Activated CD4-positive, alpha-beta T cell treated with anti-CD3 and anti-CD28 coated beads, Interleukin-2, Interleukin-6, amounts not matched to agents 100 ng/mL and 50 ng/mL, durations not matched to agents 16 hours and 8 hours (primary cell): ENCODE data around the gene ARMC5.
A peak's percentile ranks its signal among the peaks of the same experiment; 100 is the strongest.
"Not testable (repeated sequence)": the region's sequence is repeated elsewhere in the genome, so short reads cannot be mapped to it uniquely, and the experiment has no call there.

Source experiments
- DNase-seq: peaks from one replicate; pipeline ENCODE4 v3.0.0-alpha.2; 2020

ARMC5 gene

DNA sequence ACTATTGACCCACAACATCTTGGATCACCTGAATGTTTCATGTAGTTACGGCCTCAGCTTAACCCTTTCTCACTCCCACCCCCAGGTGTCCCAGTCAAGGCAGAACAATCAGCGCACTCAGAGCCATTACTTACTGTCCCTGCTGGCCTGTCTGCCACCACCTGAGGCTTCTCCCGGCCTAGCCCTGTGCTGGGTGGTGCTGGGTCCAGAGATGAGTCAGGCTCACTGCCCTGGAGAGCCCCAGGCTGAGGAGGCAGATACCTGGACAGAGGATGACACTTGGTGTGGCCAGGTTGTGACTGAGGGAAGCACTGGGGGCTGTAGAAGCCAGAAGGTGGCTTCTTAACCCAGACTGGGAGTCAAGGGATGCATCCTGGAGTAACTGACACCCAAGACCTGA, 19.7 kb downstream of the ARMC5 start:
- no peak for DNase-seq

DNA sequence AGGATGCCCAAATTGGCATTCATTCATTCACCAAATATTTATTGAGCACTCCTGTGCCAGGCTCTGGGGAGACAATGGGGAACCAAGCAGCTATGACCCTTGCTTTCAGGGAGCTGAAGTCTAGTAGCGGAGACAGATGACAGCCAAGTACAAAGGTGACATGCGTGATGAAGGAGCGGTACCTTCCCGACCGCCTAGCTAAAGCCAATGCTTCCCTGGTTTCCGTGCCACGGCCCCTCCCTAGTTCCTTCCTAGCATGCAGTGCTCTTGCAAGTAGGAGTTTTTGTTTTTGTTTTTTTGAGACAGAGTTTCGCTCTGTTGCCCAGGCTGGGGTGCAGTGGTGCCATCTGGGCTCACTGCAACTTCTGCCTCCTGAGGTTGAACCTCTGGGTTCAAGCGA, 20.4 kb downstream of the ARMC5 start:
- no peak for DNase-seq

DNA sequence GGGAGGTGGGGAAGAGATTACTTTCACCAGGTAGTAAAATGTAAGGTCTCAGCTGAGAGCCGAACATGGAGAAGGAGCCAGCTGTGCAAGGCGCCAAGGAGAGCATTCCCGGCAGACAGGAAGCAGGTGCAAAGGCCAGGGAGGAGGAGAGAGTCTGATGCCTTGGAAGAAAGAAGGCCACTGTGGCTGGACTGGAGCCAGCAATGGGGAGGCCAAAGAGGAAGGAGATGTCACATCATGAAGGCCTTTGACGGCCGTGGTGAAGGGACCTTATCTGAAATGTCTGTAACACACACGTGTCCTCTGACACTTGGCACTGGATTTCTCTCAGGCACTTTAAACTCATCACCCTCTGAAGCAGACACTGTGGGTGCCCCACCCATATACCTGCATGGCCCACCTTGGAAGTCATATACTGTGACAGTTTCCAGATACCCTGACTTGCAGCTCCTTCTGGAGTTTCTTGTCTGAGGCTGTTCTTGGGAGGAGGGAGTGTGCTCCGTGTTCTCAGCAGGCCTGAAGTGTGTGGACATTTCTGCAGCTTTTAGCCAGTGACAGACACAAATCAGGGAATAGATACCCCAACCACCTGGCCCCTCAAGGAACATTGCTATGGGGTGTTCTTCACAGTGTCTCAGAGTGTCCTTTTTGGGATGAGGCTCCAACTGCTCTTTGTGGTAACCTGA, 21.7 kb downstream of the ARMC5 start:
- no peak for DNase-seq

DNA sequence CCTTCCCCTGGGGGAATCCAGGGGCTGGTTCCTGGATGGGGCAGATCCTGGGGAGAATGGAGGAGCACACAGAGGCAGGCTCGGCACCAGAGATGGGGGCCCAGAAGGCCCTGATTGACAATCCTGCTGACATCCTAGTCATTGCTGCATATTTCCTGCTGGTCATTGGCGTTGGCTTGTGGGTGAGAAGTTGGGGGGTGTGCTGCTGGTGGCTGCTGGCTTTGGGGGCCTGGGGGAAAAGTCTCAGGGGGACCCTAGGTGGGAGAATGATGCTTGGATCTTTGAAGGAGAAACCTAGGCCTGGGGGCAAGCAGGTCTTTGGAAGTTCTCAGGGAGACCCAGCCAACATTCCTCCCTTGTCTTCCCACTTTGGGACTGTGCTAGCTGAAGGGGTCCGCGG, 23.8 kb downstream of the ARMC5 start, which contains the start of gene SLC5A2:
Gene SLC5A2 (plus strand): TSS at position 43 of the 400 bp plus-strand sequence. CDS start 14 bp downstream, at position 57.
- DNase-seq: no peak

DNA sequence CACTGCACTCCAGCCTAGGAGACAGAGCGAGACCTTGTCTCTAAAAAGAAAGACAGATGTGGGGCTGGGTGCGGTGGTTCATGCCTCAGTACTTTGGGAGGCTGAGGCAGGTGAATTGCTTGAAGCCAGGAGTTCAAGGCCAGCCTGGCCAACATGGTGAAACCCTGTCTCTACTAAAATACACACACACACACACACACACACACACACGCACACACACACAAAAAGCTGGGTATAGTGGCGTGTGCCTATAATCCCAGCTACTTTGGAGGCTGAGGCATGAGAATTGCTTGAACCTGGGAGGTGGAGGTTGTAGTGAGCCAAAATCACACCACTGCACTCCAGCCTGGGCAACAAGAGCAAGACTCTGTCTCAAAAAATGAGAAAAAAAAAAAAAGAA, 24.7 kb downstream of the ARMC5 start:
- not testable (repeated sequence) for DNase-seq

DNA sequence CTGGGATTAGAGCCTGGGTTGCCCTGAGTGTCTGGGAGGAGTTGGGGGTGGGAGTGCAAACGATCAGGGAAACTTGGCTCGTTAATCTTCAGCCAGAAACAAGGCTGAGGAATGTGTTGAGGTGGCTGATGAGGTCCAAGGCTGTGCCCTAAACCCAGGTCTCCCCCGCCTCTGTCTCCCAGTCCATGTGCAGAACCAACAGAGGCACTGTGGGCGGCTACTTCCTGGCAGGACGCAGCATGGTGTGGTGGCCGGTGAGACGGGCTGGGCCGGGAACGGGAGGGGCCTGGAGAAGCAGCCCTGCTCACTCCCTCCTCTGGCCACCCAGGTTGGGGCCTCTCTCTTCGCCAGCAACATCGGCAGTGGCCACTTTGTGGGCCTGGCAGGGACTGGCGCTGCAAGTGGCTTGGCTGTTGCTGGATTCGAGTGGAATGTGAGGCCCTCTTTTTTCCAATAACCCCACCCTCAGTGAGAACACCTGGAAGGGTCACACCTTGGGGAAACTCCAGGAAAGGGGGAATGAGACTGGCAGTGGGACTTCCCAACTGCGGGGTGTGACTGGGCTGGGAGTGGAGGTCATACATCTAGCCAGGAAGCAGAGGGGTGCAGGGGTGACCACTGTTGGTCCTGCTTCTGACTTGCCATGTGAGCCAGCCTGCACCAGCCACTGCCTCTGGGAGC, 25.3 kb downstream of the ARMC5 start:
- no peak for DNase-seq

DNA sequence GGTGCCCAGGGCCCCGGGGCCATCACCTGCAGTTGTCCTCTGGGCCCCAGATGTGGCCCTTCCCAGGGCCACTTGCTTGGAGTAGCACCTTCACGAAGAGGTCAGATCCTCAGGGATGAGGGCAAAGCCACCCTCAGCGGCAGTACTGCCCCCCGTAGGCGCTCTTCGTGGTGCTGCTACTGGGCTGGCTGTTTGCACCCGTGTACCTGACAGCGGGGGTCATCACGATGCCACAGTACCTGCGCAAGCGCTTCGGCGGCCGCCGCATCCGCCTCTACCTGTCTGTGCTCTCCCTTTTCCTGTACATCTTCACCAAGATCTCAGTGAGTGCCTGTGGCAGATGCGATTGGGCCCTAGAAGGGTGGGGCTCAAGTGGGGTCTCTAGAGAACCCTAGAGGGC, 26.3 kb downstream of the ARMC5 start:
- no peak for DNase-seq

DNA sequence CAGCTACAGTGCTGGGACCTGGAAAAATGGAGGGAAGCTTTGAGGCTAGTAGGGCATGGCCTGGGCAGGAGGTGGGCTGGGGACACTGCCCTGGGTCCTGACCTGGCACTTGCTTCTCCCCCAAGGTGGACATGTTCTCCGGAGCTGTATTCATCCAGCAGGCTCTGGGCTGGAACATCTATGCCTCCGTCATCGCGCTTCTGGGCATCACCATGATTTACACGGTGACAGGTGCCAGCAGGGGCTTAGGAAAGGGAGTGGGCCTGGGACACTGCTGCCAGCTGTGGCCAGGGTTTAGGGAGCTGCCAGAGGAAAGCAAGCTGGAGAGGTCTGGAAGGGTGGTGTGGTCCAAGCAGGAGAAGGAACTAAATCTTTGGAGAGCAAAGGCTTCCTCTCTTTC, 26.7 kb downstream of the ARMC5 start:
- no peak for DNase-seq

DNA sequence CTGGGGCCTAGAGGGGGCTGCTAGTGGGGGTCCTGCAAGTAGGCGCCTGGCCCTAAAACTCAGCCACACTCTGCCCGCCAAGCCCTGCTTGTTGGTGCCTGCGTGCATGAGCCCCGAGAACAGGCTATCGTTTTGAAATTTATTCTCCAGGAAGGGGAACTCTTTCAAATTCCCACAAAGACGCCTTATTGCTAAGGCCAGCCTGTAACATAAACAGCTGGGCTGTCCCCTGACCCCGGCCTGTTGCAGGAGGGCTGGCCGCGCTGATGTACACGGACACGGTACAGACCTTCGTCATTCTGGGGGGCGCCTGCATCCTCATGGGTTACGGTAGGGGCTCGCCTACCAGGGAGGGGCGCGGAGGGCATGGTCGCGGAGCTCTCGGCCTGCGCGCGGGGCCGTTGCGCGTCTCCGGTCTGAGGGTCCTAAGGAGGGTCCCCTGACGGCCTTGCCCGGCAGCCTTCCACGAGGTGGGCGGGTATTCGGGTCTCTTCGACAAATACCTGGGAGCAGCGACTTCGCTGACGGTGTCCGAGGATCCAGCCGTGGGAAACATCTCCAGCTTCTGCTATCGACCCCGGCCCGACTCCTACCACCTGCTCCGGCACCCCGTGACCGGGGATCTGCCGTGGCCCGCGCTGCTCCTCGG, 27.9 kb downstream of the ARMC5 start:
- no peak for DNase-seq

DNA sequence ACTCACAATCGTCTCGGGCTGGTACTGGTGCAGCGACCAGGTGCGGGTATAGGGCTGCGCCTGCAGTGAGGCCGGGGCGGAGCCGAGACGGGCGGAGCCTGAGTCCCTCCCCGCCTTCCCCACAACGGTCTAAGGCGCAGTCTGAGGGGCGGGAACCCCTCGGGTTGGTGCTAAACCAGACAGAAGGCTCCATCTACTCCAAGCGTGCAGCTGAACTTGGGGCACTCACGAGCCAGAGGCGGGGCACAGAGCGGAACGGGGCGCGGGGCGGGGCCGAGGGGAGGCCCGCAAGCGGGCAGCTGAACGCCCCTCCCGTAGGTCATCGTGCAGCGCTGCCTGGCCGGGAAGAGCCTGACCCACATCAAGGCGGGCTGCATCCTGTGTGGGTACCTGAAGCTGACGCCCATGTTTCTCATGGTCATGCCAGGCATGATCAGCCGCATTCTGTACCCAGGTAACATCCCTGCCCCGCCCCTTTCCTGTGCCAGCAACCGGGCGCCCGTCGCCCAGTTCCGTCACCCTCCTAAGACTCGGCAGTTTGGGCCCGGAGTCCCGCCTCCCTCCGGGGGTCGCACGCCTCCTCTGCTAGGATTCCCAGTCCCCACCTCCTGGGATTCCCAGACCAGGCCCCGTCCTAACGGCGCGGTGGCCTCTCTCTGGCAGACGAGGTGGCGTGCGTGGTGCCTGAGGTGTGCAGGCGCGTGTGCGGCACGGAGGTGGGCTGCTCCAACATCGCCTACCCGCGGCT, 28.6 kb downstream of the ARMC5 start:
- DNase-seq: peak; percentile 58

DNA sequence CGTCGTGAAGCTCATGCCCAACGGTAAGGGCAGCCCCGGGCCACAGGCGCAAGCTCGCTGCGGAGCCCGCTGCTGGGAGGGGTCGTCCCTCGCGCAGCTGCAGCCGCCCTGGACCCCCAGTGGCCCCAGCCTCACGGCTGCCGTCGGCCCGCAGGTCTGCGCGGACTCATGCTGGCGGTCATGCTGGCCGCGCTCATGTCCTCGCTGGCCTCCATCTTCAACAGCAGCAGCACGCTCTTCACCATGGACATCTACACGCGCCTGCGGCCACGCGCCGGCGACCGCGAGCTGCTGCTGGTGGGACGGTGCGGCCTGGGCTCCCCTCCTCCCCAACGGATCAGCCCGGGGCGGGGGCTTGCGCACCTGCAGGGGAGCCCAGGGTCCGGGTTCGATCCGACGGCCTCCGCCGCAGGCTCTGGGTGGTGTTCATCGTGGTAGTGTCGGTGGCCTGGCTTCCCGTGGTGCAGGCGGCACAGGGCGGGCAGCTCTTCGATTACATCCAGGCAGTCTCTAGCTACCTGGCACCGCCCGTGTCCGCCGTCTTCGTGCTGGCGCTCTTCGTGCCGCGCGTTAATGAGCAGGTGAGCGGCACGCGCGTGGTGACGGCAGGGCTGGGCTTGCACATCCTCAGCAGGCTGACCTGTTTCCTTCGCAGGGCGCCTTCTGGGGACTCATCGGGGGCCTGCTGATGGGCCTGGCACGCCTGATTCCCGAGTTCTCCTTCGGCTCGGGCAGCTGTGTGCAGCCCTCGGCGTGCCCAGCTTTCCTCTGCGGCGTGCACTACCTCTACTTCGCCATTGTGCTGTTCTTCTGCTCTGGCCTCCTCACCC, 29.4 kb downstream of the ARMC5 start:
- DNase-seq: no peak

DNA sequence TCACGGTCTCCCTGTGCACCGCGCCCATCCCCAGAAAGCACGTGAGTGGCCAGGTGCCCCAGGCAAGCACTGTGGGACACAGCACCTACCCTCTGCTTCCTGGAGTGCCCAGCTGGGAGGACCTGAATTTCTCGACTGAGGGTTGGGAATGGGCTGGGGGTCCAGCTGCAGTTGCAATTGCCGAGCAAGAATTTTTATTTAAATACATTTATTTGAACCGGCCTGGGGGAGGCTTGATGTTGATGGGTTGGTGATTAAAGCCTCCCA, 29.9 kb downstream of the ARMC5 start:
- DNase-seq: no peak

DNA sequence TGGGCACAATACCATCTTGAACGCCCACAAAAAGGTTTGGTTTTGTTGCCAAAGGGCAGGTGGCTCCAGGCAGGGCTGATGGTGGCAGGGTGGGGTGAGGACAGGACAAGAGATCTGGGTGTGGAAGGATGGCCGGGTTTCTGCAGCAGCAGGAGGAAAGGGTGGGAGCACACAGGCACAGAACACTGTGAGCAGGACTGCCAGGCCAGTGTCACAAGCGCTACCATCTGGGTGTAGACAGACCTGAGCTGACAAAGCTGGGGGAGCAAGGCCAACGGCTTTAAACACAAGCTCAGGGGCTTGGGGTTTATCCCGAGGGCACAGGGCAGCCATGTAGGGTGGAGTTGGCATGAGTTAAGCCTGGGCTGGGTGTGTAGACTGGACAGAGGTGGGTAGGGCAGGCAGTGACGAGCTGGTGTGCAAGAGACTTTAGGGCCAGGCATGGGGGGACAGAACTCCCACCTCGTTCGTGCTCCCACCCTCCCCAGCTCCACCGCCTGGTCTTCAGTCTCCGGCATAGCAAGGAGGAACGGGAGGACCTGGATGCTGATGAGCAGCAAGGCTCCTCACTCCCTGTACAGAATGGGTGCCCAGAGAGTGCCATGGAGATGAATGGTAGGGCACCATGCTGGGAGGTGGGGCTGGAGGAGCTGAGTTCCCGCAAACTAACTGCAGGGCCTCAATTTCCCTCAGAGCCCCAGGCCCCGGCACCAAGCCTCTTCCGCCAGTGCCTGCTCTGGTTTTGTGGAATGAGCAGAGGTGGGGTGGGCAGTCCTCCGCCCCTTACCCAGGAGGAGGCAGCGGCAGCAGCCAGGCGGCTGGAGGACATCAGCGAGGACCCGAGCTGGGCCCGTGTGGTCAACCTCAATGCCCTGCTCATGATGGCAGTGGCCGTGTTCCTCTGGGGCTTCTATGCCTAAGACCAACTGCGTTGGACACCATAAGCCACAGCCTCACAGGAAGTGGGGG, 30.6 kb downstream of the ARMC5 start:
- no peak for DNase-seq

DNA sequence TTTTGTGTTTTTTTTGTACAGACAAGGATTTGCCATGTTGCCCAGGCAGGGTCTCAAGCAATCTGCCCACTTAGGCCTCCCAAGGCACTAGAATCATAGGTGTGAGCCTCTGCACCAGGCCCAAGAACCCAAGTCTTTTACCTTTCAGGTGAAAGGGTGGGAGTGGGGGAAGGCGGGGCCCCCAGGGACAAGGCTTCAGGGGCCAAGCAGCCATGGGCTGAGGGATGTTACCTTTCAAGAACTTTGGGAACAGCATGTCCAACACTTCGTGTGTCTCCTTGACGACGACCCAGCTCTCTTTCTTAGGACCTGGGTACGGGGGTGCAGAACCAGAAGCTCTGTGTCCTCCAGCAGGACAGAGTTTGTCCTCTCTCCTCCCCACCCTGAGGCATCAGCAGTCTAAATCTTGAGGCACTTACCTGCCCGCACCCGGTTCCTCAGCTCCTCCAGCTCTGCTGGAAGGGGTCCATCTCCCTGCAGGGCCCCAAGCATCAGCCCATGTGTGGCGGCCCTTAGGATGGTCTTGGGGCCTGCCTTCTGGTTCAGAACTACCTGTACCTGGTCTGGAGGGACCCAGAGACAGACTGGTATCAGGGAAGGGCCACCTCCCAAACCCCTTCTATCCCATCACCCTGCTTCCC, 32.6 kb downstream of the ARMC5 start:
- no peak for DNase-seq

DNA sequence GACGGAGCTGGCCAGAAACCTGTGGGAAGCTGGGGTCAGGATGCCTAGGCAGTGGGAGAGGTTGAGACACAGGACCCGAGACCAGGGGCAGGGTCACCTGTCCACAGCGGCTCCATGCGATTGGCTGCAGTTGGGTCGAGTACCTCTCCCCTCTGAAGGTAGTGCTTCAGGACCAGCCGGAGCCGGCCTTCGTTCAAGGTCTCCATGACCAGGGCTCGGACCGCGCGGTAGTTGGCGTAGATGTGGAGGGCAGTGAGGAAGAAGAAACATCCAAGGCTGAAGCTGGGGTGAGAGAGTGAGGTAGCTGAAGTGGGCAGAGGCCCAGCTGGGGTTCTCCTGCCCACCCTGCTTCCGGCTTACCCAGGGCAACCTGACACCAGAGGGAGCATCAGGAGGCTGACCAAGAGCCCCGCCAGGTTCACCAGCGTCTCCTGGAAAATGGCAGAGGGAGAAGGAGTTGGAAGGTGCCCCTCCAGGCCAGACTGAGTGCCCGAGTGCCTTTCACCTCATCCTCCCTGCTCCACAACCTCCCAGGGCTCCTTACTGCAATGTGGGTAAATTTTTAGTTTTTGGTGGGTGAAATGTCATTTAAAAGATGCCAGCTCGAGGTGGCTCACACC, 34.3 kb downstream of the ARMC5 start:
- DNase-seq: no peak

DNA sequence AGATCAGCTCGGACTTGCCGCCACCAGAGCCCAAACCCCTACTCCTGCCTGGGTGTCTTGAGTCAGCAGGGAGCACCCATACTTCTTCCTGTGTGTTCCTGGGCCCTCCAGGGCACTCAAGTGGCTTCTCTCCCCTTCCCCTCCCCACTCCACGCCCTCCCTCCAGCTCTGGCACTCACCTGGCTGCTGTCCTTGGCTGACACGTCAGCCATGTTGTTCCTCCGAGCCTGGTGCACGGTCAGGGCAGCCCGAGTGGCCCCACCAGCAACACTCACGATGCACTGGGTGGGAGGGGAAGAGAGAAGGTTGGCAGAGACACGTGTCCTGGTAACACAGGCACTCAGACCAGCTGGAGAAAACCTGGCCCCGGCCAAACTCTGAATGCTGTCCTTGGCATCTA, 37.4 kb downstream of the ARMC5 start:
- DNase-seq: no peak

DNA sequence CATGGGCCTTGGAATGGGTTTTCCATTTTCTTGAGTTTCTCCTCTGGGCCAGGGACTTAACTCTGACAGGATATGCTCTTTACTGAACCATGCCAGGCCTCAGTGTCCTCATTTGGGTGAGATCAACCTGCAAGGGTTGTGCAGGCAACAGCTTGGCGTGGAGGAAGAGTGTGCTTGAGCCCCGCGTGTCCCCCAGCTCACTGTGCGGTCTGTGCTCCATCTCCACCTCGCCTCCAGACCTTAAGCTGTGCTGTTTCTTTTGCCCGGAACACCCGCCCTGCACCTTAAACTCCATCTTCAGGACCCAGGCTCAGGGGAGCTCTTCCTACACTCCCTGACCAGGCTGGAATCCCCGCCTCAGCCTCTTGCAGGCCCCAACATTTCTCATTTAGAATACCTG, 39.2 kb downstream of the ARMC5 start:
- no peak for DNase-seq

DNA sequence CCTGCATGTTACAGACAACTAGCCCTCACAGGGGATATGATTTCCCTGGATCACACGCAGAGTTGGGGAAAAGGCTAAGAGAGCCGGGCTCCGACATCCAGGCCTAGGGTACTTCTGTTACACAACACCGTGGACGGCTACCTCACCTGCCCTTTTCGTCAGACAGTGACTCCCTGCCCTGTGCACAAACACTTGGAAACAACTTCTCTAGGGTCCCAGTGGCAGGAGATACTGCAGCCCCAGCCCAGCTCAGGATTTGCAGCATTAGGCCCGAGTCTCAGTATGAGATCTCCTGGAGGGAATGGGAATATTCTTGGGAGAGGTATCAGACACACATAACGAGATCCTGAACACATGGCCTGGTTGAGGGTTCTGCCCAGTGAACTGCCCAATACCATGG, 40.6 kb downstream of the ARMC5 start:
- no peak for DNase-seq

DNA sequence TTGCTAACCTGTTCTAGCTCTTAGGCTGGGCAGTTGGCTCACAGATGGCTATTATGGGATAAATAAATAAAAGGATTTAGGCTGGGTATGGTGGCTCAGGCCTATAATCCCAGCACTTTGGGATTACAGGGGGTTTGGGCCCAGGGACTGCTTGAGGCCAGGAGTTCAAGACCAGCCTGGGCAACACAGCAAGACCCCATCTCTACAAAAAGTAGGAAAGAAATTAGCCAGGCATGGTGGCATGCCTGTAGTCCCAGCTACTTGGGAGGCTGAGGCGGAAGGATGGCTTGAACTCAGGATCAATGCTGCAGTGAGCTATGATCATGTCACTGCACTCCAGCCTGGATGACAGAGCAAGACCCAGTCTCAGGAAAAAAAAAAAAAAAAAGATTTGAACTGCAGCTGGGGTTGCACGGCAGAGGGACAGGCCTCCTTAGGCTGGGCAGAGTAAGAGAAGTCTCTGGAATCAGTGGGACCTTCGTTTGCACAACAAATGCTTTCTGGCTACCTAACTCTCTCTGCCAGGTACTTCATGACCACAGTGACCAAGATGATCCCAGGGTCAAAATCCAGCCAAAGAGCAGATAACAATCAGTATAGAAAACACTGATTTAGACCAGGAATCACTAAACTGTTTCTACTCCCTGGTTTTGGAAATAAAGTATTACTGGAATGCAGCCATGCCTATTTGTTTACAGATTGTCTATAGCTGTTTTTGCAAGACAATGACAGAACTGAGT, 42.1 kb downstream of the ARMC5 start:
- DNase-seq: no peak

DNA sequence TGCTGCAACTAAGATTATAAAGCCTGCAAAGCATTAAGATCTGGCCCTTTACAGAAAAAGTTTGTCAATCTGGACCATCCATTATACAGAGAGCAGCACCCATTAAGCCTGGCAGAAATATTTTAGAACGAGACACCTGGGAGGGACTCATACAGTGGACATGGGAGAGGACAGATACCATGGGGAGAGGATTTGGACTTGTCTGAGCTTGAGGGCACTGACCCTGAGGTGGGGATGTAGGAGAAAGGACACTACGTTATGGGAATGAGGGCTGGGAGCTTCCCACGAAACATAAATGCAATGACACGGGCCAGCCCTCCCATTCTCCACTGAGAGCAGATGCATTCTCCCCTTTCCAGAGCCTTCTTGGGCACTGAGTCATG, 42.7 kb downstream of the ARMC5 start:
- no peak for DNase-seq
